ENCODE results near the gene RASEF. TPM values are rescaled to one million over a fixed set of nuclear protein-coding genes. Genes with fewer than 3 reads are reported as not detected.

The RASEF gene
- total RNA-seq: 10 to 100 TPM; 16.9 to 26.7 TPM
- 1 to 10 TPM; 6.6 to 9.4 (median 8.9) TPM for polyA plus RNA-seq (ENCODE audit: insufficient read length in 6 of 6)
- long read RNA-seq, donor 1, full-length matches to known transcripts: 2 of 2 reads
- long read RNA-seq, donor 1, partial matches to known transcripts: 0 of 2 reads
- long read RNA-seq, donor 1, other reads (novel, unspliced or antisense): 0 of 2 reads
- long read RNA-seq, donor 2, partial matches to known transcripts: 13 of 13 reads
- long read RNA-seq, donor 2, other reads (novel, unspliced or antisense): 0 of 13 reads
- long read RNA-seq, donor 3: 0 reads
- long read RNA-seq, donor 4, full-length matches to known transcripts: 9 of 15 reads
- long read RNA-seq, donor 4, partial matches to known transcripts: 3 of 15 reads
- long read RNA-seq, donor 4, other reads (novel, unspliced or antisense): 3 of 15 reads
- long read RNA-seq, donor 5: 0 reads
- long read RNA-seq, donor 6: 0 reads
- long read RNA-seq, donor 7, full-length matches to known transcripts: 2 of 2 reads
- long read RNA-seq, donor 7, partial matches to known transcripts: 0 of 2 reads
- long read RNA-seq, donor 7, other reads (novel, unspliced or antisense): 0 of 2 reads
- long read RNA-seq, donor 8, partial matches to known transcripts: 0 of 1 reads
- long read RNA-seq, donor 8, other reads (novel, unspliced or antisense): 0 of 1 reads
- long read RNA-seq, donor 9: 0 reads
- long read RNA-seq, donor 10, full-length matches to known transcripts: 2 of 2 reads
- long read RNA-seq, donor 10, partial matches to known transcripts: 0 of 2 reads
- long read RNA-seq, donor 10, other reads (novel, unspliced or antisense): 0 of 2 reads
- long read RNA-seq, donor 11: 0 reads
- long read RNA-seq, donor 12, full-length matches to known transcripts: 1 of 1 reads
- long read RNA-seq, donor 12, partial matches to known transcripts: 0 of 1 reads
- long read RNA-seq, donor 12, other reads (novel, unspliced or antisense): 0 of 1 reads

- H3K9me3 ChIP-seq: no peaks in the 10 kb centered on the region
- peaks cover 18 to 58% of the 10 kb centered on the region in 2 donors for H3K27me3 ChIP-seq
- ATAC-seq (peak; percentile 85), DNase-seq (peak; percentile 52 to 91 (median 82))
- TF ChIP-seq CTCF (IDR thresholded peaks at IDR 0.05): no peak
- no peaks in the 10 kb centered on the region for H3K4me1 ChIP-seq
- intact Hi-C loops (cut with DNase I): no loop called here
- H3K4me3 ChIP-seq: peak within 1 kb of the TSS; percentile 35 to 36
- H3K36me3 ChIP-seq: no peaks in the 10 kb centered on the region
- H3K27ac ChIP-seq: peak within 1 kb of the TSS; percentile 81 to 87
These were observed at the start of gene RASEF for GRCh38 chr9:83062651-83063527. TSS of gene RASEF (minus strand) at chr9:83063142. CDS start at chr9:83062867, 275 bp downstream.

- no peaks in the 10 kb centered on the region for H3K36me3 ChIP-seq
- no peak for TF ChIP-seq CTCF (IDR thresholded peaks at IDR 0.05)
- intact Hi-C loops (cut with DNase I): no loop called here
- H3K27ac ChIP-seq: no peak overlapping the region
- H3K4me1 ChIP-seq: no peaks in the 10 kb centered on the region
- ATAC-seq (no peak), DNase-seq (no peak)
- no peaks in the 10 kb centered on the region for H3K27me3 ChIP-seq
- peaks cover 0 to 26% of the 10 kb centered on the region in 2 donors for H3K9me3 ChIP-seq
- no peak overlapping the region for H3K4me3 ChIP-seq
These were observed 48.2 kb upstream of the RASEF start for GRCh38 chr9:83111169-83111568.

- Histone ChIP-seq H3K27ac (no peak overlapping the region), H3K4me1 (no peaks in the 10 kb centered on the region), H3K36me3 (no peaks in the 10 kb centered on the region), H3K9me3 (peaks cover 0 to 16% of the 10 kb centered on the region in 2 donors), H3K27me3 (no peaks in the 10 kb centered on the region), H3K4me3 (no peak overlapping the region)
- DNase-seq (no peak), ATAC-seq (no peak)
- no peak for TF ChIP-seq CTCF (IDR thresholded peaks at IDR 0.05)
- intact Hi-C loops (cut with DNase I): no loop called here
These were observed 46.4 kb upstream of the RASEF start for GRCh38 chr9:83109296-83109695.

- Histone ChIP-seq H3K4me3 (no peak overlapping the region), H3K36me3 (no peaks in the 10 kb centered on the region), H3K27ac (no peak overlapping the region), H3K27me3 (no peaks in the 10 kb centered on the region), H3K9me3 (peaks cover 0 to 6% of the 10 kb centered on the region in 2 donors), H3K4me1 (no peaks in the 10 kb centered on the region)
- no peak for DNase-seq
- intact Hi-C loops (cut with DNase I): no loop called here
- ATAC-seq: no peak
- TF ChIP-seq CTCF (IDR thresholded peaks at IDR 0.05): no peak
These were observed 45.3 kb upstream of the RASEF start for GRCh38 chr9:83108208-83108607.

All from left lung (tissue), 14 donors.